DOHH2 (cell line): Measurements from ENCODE around the gene ROR1.

Experiments used
- EZH2phosphoT487 ChIP-seq: fragments of 200-600 bp; sonication (generic); IDR thresholded peaks from 2 replicates; pipeline ENCODE4 v1.6.1; 2017; ENCODE audit warnings: borderline replicate concordance, mild to moderate bottlenecking, antibody characterized with exemption, low read length, moderate library complexity, mixed read lengths
- TF ChIP-seq, protein P1 (sequence below): fragments of 200-600 bp; sonication (generic); IDR thresholded peaks from one replicate; pipeline ENCODE4 v1.5.1; 2014; ENCODE audit warnings: antibody characterized with exemption, mild to moderate bottlenecking, low read depth, low read length; ENCODE audit not compliant: poor library complexity, severe bottlenecking

GRCh38 chr1:63891060-63891690 is 117.4 kb downstream of the ROR1 start:
- TF ChIP-seq, protein P1, sequence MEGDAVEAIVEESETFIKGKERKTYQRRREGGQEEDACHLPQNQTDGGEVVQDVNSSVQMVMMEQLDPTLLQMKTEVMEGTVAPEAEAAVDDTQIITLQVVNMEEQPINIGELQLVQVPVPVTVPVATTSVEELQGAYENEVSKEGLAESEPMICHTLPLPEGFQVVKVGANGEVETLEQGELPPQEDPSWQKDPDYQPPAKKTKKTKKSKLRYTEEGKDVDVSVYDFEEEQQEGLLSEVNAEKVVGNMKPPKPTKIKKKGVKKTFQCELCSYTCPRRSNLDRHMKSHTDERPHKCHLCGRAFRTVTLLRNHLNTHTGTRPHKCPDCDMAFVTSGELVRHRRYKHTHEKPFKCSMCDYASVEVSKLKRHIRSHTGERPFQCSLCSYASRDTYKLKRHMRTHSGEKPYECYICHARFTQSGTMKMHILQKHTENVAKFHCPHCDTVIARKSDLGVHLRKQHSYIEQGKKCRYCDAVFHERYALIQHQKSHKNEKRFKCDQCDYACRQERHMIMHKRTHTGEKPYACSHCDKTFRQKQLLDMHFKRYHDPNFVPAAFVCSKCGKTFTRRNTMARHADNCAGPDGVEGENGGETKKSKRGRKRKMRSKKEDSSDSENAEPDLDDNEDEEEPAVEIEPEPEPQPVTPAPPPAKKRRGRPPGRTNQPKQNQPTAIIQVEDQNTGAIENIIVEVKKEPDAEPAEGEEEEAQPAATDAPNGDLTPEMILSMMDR, result no peak
- no peak for TF ChIP-seq EZH2phosphoT487
